Esophagus muscularis mucosa (tissue), 3 donors: ENCODE results near the gene MCM7.

ENCODE experiments used
- POLR2A ChIP-seq: fragments of 450-650 bp; IDR thresholded peaks from one replicate; pipeline ENCODE4 v1.6.1; 2017; ENCODE audit warnings: antibody characterized with exemption, moderate library complexity, mild to moderate bottlenecking, low read depth
- TF ChIP-seq, protein P1 (sequence below), 3 experiments: fragments of 200-600 bp in 2 of 3; fragments of 450-650 bp in 1 of 3; sonication (generic) in 2 of 3; IDR thresholded peaks; one replicate each; pipeline ENCODE4 v1.5.1; 2017 to 2019; ENCODE audit warnings: antibody characterized with exemption in 3 of 3, mild to moderate bottlenecking in 2 of 3, moderate library complexity in 1 of 3

DNA sequence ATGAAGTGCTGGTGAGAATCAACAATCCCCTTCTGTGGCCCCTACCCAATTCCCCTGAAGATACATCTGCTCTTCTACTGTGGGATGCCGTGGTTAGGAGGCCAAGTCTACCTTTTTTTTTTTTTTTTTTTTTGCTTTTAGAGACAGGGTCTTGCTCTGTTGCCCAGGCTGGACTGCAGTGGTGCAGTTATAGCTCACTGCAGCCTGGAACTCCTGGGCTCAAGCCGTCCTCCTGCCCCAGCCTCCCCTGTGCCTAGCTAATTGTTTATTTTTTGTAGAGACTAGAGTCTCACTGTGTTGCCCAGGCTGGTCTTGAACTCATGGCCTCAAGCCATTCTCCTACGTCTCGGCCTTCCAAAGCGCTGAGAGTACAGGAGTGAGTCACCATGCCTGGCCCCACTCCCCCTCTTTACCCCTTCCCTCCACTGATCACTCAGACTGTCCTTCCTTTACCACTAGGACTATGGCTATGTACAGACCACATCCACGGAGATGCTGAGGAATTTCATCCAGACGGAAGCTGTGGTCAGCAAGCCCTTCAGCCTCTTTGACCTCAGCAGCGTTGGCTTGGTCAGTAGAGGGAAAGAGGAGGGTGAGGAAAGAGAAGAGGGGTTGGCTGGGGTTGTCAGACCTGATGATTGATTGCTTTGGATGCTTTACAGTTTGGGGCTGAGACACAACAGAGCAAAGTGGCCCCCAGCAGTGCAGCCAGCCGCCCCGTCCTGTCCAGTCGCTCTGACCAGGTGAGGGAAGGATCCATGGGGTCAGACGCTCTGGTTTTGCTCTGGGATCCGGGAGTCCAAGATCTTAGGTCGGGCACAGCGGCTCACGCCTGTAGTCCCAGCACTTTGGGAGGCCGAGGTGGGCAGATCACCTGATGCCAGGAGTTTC lies 2.0 kb upstream of the MCM7 start:
- TF ChIP-seq, protein P1, sequence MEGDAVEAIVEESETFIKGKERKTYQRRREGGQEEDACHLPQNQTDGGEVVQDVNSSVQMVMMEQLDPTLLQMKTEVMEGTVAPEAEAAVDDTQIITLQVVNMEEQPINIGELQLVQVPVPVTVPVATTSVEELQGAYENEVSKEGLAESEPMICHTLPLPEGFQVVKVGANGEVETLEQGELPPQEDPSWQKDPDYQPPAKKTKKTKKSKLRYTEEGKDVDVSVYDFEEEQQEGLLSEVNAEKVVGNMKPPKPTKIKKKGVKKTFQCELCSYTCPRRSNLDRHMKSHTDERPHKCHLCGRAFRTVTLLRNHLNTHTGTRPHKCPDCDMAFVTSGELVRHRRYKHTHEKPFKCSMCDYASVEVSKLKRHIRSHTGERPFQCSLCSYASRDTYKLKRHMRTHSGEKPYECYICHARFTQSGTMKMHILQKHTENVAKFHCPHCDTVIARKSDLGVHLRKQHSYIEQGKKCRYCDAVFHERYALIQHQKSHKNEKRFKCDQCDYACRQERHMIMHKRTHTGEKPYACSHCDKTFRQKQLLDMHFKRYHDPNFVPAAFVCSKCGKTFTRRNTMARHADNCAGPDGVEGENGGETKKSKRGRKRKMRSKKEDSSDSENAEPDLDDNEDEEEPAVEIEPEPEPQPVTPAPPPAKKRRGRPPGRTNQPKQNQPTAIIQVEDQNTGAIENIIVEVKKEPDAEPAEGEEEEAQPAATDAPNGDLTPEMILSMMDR (IDR thresholded peaks at IDR 0.05), result no peak
- TF ChIP-seq POLR2A, result no peak
